GM19240 (cell line): ENCODE measurements around the gene AGTR1.

Source experiments
- DNase-seq: peaks from one replicate; pipeline ENCODE4 v3.0.0; 2011; ENCODE audit warnings: low spot score; ENCODE audit not compliant: insufficient read length

The AGTR1 gene

GRCh38 chr3:148697306-148698189 lies at the start of gene AGTR1:
AGTR1 (plus strand) TSS chr3:148697903; CDS start chr3:148741036, 43,133 bp downstream.
- no peak for DNase-seq

- DNase-seq: no peak
Measured at GRCh38 chr3:148648685-148649352, 48.9 kb upstream of the AGTR1 start.

GRCh38 chr3:148651549-148651948 lies 46.2 kb upstream of the AGTR1 start:
- no peak for DNase-seq

GRCh38 chr3:148654433-148654832 lies 43.3 kb upstream of the AGTR1 start:
- DNase-seq: no peak

GRCh38 chr3:148657470-148657869 lies 40.2 kb upstream of the AGTR1 start:
- DNase-seq: no peak

GRCh38 chr3:148659512-148659911 lies 38.2 kb upstream of the AGTR1 start:
- DNase-seq: no peak

GRCh38 chr3:148680289-148680688 lies 17.4 kb upstream of the AGTR1 start:
- no peak for DNase-seq

GRCh38 chr3:148681080-148681479 lies 16.6 kb upstream of the AGTR1 start:
- no peak for DNase-seq

GRCh38 chr3:148682997-148683396 lies 14.7 kb upstream of the AGTR1 start:
- no peak for DNase-seq

- DNase-seq: no peak
Measured at GRCh38 chr3:148694116-148694515, 3.6 kb upstream of the AGTR1 start.

GRCh38 chr3:148698190-148698810 lies 597 bp downstream of the AGTR1 start:
- DNase-seq: no peak

GRCh38 chr3:148705314-148705713 lies 7.6 kb downstream of the AGTR1 start:
- DNase-seq: no peak

GRCh38 chr3:148707601-148708380 lies 10.1 kb downstream of the AGTR1 start:
- DNase-seq: no peak

GRCh38 chr3:148708409-148708808 lies 10.7 kb downstream of the AGTR1 start:
- DNase-seq: no peak

GRCh38 chr3:148709560-148710253 lies 12.0 kb downstream of the AGTR1 start:
- DNase-seq: no peak

GRCh38 chr3:148710665-148711064 lies 13.0 kb downstream of the AGTR1 start:
- no peak for DNase-seq

GRCh38 chr3:148711981-148712666 lies 14.4 kb downstream of the AGTR1 start:
- no peak for DNase-seq

- no peak for DNase-seq
Measured at GRCh38 chr3:148714521-148714920, 16.8 kb downstream of the AGTR1 start.

GRCh38 chr3:148716657-148717056 lies 19.0 kb downstream of the AGTR1 start:
- DNase-seq: no peak

- no peak for DNase-seq
Measured at GRCh38 chr3:148717885-148718561, 20.3 kb downstream of the AGTR1 start.
